Activated T-cell treated with anti-CD3 and anti-CD28 coated beads, Interleukin-2, amount 50 U/mL, for 4 hours (primary cell): ENCODE measurements around the gene PRDM10. TPM values are rescaled to one million over a fixed set of nuclear protein-coding genes. Genes with fewer than 3 reads are reported as not detected.
"Not testable (repeated sequence)": the region's sequence is repeated elsewhere in the genome, so short reads cannot be mapped to it uniquely, and the experiment has no call there.

Experiments used
- ATAC-seq, 2 donors: fragments of 200-7000 bp; cut with Tn5 transposase; one replicate each; pipeline ENCODE4 v1.10.0; 2021
- DNase-seq: peaks from one replicate; pipeline ENCODE4 v3.0.0-alpha.2; 2020
- H3K27me3 Mint-ChIP-seq: one replicate; pipeline ENCODE4 v1.8.0; 2021; ENCODE audit warnings: low read depth, mixed read lengths
- H3K36me3 Mint-ChIP-seq: one replicate; pipeline ENCODE4 v1.8.0; 2022; ENCODE audit warnings: mixed read lengths; ENCODE audit not compliant: insufficient read depth
- H3K4me1 Mint-ChIP-seq: one replicate; pipeline ENCODE4 v1.8.0; 2021; ENCODE audit warnings: low read depth, mixed read lengths
- H3K4me3 Mint-ChIP-seq: one replicate; pipeline ENCODE4 v1.8.0; 2021; ENCODE audit warnings: mild to moderate bottlenecking, moderate library complexity, mixed read lengths
- H3K9me3 Mint-ChIP-seq: one replicate; pipeline ENCODE4 v1.8.0; 2021; ENCODE audit warnings: mixed read lengths
- total RNA-seq, 3 donors: library from RNA; stranded (reverse); gene quantifications; one replicate each; pipeline ENCODE4 v1.2.1, GENCODE V29; 2021

Gene PRDM10
- total RNA-seq, 3 donors from 2014 or later = 10.1 to 13.9 (median 12.2) TPM

DNA sequence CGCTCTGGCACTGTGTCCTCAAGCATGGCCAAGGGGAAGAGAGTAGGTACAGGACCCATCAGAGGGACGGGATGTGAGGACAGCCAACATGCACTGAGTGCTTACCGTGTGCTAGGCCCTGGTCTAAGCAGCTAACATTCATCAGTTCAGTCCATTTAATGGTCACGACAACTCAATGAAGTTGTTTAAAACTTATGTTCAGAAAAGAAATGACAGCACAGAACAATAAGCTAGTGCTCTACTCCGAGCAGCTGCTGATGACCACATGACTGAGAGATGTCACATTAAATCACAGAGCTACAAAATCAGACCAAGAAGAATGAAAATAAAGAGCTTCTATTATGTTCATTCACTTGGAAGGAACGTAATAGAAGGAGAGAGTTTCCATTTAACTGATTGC is 26.3 kb downstream of the PRDM10 start:
- DNase-seq (no peak), ATAC-seq (no peak)
- H3K27me3 Mint-ChIP-seq = no peaks in the 10 kb centered on the region
- no peaks in the 10 kb centered on the region for H3K9me3 Mint-ChIP-seq
- H3K4me1 Mint-ChIP-seq = peaks cover 7% of the 10 kb centered on the region
- H3K4me3 Mint-ChIP-seq = no peak overlapping the region
- H3K36me3 Mint-ChIP-seq = peaks cover 5% of the 10 kb centered on the region

DNA sequence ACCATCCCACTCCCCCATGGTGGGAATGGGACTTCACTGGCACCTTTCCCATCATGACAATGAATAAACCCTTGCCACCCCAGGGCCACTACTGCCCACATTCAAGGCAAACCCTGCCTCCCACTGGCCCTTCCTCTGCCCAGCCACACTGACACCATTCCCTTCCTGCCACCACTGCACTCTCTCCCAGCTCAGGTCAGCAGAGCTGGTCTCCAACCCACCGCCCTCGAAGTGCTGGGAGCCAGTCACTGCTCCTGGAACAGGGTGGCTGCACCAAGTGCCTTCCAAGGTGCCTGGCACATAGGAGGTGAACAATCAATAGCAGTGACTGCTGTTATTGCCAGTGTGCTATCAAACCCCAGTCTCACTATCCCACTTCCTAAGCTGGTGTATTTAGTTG is 27.1 kb downstream of the PRDM10 start:
- DNase-seq (no peak), ATAC-seq (no peak)
- no peaks in the 10 kb centered on the region for H3K27me3 Mint-ChIP-seq
- H3K9me3 Mint-ChIP-seq = no peaks in the 10 kb centered on the region
- peaks cover 5% of the 10 kb centered on the region for H3K36me3 Mint-ChIP-seq
- no peak overlapping the region for H3K4me3 Mint-ChIP-seq
- peaks cover 6% of the 10 kb centered on the region for H3K4me1 Mint-ChIP-seq

DNA sequence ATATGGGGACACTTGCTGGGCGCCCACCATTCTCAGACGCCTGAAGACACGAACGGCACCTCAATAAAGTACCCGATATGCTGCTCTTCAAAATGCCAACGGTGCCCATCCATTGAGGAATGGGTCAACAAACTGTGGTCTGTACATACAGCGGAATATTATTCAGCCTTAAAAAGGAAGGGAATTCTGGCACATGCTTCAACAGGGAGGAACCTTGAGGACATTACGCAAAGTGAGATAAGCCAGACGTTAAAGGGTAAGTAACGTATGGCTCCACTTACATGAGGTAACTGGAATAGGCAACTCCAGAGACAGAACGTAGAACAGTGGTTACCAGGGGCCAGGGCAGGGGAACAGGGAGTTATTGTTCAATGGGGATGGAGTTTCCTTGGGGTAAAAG is 28.0 kb downstream of the PRDM10 start:
- Mint-ChIP-seq H3K9me3 (no peaks in the 10 kb centered on the region), H3K36me3 (peaks cover 8% of the 10 kb centered on the region), H3K4me3 (no peak overlapping the region), H3K4me1 (peaks cover 5% of the 10 kb centered on the region), H3K27me3 (no peaks in the 10 kb centered on the region)
- no peak for DNase-seq
- no peak for ATAC-seq

DNA sequence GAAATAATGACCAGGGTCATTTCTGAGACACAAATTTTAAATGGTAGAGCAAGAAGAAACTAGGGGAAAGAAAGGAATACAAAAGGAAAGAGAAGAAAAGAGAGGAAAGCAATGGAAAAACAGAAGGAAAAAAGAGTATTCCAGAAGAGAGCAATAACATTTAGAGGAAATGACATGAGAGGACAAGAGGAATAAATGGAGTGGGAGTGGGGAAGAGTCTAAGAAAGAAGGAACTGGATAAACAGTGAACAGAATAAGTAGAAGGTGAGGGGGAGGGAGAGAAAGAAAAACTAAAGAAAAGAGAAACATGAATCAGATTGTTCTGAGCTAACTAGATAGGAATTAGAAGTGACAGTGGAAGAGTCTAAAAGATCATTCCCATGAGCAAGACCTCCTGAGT is 28.4 kb downstream of the PRDM10 start:
- no peak for ATAC-seq
- Mint-ChIP-seq H3K27me3 (no peaks in the 10 kb centered on the region), H3K4me1 (peaks cover 5% of the 10 kb centered on the region)

DNA sequence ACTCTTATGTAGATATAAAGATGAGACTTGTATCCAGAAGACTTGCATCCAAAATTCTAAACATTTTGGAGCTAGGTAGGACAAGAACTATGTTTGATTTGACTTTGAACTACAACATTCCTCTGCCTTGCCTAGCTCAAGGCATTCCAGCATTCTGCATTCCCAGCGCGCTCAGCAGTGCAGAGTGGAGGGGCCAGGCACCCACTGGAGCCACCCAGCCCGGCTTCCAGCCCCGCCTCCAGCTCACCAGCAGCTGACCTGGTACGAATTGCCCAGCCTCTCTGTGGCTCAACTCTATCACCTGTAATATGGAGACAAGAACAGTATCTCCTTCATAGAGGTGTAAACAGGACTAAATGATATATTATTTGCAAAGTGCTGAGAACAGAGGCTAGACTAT is 28.8 kb downstream of the PRDM10 start:
- H3K4me3 Mint-ChIP-seq = no peak overlapping the region
- no peak for DNase-seq
- peaks cover 8% of the 10 kb centered on the region for H3K36me3 Mint-ChIP-seq
- ATAC-seq = no peak
- no peaks in the 10 kb centered on the region for H3K9me3 Mint-ChIP-seq
- H3K4me1 Mint-ChIP-seq = peaks cover 5% of the 10 kb centered on the region
- no peaks in the 10 kb centered on the region for H3K27me3 Mint-ChIP-seq

More for the DNA sequence above, 28.4 kb downstream of the PRDM10 start:
- H3K4me3 Mint-ChIP-seq = no peak overlapping the region
- H3K9me3 Mint-ChIP-seq = no peaks in the 10 kb centered on the region
- peaks cover 8% of the 10 kb centered on the region for H3K36me3 Mint-ChIP-seq
- no peak for DNase-seq

DNA sequence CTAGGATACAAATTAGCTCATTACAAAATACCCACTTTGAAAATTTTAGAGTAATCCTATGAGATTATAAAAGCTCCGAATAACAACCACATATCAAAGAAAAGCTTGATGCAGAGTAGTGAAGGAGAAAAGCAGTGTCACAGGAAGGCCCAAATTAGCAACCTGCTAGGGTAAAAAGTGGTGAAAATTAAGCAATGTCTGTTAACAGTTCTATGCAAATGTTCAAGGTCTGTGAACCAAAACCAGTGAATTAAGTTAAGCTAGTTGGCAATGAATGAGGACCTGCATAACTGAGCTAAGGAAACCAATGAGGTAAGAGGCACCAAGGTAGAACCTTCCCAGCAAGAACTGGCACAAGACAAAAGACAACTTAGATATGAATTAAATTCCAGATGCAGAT is 29.6 kb downstream of the PRDM10 start:
- no peaks in the 10 kb centered on the region for H3K27me3 Mint-ChIP-seq
- H3K36me3 Mint-ChIP-seq = peaks cover 6% of the 10 kb centered on the region
- DNase-seq (no peak), ATAC-seq (no peak)
- no peaks in the 10 kb centered on the region for H3K9me3 Mint-ChIP-seq
- H3K4me1 Mint-ChIP-seq = peaks cover 5% of the 10 kb centered on the region
- H3K4me3 Mint-ChIP-seq = no peak overlapping the region

DNA sequence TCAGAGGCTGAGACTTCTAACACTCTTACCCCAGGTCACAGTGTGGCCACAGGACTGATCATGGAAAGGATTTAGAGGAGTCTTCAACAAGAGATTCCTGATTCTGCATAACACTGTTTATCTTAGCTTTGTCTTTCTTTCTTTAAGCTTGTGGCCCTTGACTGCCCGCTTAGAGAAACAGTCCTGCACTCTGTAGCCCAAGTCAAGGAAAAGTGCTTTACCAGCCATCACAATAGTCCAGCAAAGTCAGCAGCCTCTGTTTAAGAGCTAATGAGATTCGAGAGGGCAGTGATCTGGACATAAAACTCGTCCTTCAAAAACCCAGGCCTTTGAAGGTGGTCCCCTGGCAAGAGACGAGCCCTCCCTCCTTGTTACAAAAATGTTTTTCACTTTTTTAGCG is 30.0 kb downstream of the PRDM10 start:
- peaks cover 5% of the 10 kb centered on the region for H3K4me1 Mint-ChIP-seq
- peaks cover 6% of the 10 kb centered on the region for H3K36me3 Mint-ChIP-seq
- no peak for DNase-seq
- H3K4me3 Mint-ChIP-seq = no peak overlapping the region
- no peaks in the 10 kb centered on the region for H3K27me3 Mint-ChIP-seq
- H3K9me3 Mint-ChIP-seq = no peaks in the 10 kb centered on the region
- ATAC-seq = no peak

DNA sequence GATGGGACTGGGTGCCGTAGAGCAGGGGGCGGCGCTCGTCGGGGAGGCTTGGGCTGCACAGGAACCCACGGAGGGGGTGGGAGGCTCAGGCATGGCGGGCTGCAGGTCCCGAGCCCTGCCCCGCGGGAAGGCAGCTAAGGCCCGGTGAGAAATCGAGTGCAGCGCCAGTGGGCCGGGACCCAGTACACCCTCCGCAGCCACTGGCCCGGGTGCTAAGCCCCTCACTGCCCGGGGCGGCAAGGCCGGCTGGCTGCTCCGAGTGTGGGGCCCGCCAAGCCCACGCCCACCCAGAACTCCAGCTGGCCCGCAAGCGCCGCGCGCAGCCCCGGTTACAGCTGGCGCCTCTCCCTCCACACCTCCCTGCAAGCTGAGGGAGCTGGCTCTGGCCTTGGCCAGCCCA is 30.8 kb downstream of the PRDM10 start:
- H3K27me3 Mint-ChIP-seq, H3K36me3 Mint-ChIP-seq, H3K9me3 Mint-ChIP-seq, H3K4me3 Mint-ChIP-seq, ATAC-seq, H3K4me1 Mint-ChIP-seq, DNase-seq: not testable (repeated sequence)

DNA sequence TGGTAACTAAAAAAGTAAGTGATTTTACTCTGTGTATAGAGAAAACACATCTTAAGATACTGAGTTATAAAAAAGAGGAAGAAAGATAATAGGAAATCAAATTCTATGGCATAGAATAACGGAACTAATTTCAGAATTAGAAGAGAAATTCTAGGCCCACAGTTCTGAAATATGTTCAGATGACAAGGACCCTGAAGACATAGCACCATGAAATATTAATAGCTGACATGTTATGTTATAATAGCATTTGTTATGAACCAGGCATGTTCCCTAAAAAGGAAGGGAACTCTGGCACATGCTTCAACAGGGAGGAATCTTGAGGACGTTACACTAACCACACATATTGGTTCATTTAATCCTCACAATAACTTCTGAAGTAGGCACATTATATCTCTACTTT is 32.7 kb downstream of the PRDM10 start:
- Mint-ChIP-seq H3K4me1 (peaks cover 10% of the 10 kb centered on the region), H3K36me3 (peaks cover 8% of the 10 kb centered on the region), H3K27me3 (no peaks in the 10 kb centered on the region), H3K4me3 (no peak overlapping the region), H3K9me3 (no peaks in the 10 kb centered on the region)
- no peak for ATAC-seq
- no peak for DNase-seq

DNA sequence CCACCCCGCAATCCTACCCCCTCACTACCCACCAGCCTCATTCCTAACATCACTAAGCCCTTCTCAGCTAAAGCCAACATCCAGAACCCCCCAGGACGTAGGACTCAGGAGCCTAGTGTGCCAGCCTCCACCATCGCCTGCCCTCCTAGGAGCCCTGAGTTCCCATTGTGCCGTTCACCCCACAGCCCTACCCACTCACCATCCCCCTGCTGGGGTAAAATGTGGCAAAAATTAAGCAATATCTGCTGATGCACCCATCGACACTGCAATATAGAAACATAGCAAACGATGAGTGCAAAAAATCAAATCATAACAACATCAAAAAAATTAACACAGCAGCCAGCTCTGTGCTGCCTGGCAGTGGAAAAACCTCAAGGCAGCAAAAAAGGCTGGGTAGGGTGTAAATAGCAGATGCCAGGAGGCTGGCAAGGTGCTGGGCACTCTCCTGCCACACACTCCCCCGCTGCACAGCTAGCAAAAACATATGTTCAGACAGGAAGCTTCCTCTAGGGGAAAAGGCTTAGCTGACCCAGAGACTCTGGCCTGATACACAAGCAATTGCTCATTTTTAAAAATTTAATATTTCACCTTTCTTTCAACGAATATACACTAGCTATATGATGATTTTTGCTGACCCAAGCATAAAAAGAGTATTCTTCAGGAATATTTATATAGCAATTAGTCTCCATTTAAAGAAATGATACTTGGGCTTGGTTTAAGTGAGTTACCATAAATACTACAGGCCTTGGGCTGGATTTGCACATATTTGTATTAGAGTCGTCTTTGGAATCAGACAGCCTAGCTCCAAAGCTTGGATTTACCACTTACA is 33.8 kb downstream of the PRDM10 start:
- no peaks in the 10 kb centered on the region for H3K27me3 Mint-ChIP-seq
- DNase-seq = no peak
- H3K9me3 Mint-ChIP-seq = no peaks in the 10 kb centered on the region
- ATAC-seq = no peak
- H3K36me3 Mint-ChIP-seq = peaks cover 5% of the 10 kb centered on the region
- H3K4me3 Mint-ChIP-seq = no peak overlapping the region
- H3K4me1 Mint-ChIP-seq = peaks cover 11% of the 10 kb centered on the region

DNA sequence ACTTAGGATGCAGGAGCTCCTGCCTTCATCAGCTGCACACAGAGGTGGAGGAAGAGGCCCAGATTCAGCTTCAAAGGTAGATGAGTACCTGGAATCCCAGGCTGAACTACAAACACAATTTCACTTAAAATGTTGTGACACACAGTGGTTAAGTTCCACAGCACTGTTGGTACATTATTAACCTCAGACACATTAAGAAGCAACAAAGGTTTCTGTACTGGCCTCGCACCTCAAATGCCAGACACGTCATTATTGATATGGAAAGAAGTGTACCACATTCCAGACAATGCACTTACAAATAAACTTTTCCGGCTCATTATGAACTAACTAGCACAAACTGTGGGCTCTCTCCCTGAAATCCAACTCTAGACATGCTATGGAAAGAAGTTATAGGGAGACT is 34.6 kb downstream of the PRDM10 start:
- Mint-ChIP-seq H3K27me3 (no peaks in the 10 kb centered on the region), H3K9me3 (no peaks in the 10 kb centered on the region), H3K4me1 (peaks cover 8% of the 10 kb centered on the region), H3K36me3 (peaks cover 5% of the 10 kb centered on the region), H3K4me3 (no peak overlapping the region)
- no peak for DNase-seq
- ATAC-seq = no peak

DNA sequence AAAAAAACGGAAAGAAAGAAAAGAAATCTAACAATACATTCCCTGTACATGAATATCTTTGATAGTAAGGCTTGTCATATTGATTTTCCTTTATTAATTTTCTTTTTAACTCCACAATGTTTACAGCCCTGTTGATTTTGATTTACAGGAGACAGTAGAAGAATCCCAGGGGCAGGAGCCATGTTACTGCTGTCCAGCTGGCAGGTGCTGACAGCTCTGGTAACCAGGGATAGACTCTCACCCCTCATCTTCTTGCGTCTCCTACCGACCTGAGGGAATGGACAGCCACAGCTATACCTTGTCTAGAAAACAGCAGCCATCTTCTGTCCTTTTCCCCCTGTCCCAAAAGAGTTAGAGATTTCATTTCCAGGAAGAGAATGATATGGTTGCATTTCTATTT is 37.4 kb downstream of the PRDM10 start:
- ATAC-seq = no peak
- Mint-ChIP-seq H3K27me3 (no peaks in the 10 kb centered on the region), H3K9me3 (no peaks in the 10 kb centered on the region), H3K4me1 (peaks cover 8% of the 10 kb centered on the region), H3K36me3 (peaks cover 7% of the 10 kb centered on the region), H3K4me3 (no peak overlapping the region)
- DNase-seq = no peak

DNA sequence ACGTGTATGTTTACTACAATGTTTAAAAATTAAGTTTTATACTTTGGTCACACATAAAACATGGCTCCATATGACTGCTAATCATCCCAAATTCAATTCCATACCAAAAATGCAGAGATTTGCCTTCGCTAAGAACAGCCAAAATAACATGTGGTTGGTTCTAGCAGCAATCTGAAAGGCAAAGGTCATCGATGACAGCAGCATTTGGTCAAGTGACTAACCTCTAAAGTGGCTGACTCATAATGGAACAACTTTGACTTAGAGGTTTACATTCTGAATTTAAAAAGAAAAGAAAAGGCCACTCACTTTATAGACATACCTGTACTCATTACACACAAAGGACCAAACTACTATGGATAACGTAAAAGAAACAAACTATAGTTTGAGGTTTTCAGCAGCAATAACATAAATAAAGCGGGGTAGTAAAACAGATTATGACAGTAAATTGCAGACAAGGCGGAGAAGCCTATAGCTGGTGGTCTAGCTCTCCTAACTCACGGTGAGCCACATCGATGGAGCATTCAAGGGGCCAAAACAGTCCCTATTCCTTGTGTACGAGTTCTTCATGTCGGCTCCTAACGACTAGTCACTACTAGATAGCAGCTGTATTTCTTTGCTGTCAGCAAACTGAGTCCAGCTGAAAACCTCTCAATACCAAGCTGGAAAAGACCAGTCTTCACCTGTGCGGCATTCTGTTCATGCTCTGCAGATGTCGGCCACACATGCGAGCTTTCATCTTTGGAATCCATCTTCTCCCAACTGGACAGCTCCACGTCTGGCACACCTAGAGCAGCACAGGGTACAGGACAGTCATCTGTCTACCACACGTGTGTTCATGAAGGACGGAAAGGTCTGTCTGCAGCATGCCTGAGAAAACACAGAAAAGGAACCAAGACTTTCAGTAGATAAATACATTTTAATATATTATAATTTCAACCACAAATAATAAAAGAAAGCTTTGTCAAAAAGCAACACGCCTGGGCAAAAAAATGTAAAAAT is 42.1 kb downstream of the PRDM10 start:
- peaks cover 3% of the 10 kb centered on the region for H3K4me1 Mint-ChIP-seq
- DNase-seq = no peak
- H3K36me3 Mint-ChIP-seq = peaks cover 20% of the 10 kb centered on the region
- H3K9me3 Mint-ChIP-seq = no peaks in the 10 kb centered on the region
- ATAC-seq = peak; percentile 40 to 43
- no peak overlapping the region for H3K4me3 Mint-ChIP-seq
- H3K27me3 Mint-ChIP-seq = no peaks in the 10 kb centered on the region

DNA sequence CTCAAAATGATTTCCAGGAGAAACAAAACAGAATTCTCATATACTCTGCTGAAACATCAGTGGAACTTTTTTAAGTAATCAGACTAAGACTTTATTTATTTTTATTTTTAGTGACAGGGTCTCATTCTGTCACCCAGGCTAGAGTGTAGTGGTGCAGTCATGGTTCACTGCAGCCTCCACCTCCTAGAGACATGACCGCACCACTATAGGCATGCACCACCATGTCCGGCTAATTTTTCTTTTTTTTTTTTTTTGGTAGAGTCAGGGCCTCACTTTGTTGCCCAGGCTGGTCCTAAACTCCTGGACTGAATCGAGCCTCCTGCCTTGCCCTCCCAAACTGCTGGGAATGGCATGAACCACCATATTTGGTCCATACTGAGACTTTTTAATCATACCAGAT is 42.9 kb downstream of the PRDM10 start:
- ATAC-seq (no peak), DNase-seq (no peak)
- Mint-ChIP-seq H3K4me3 (no peak overlapping the region), H3K36me3 (peaks cover 25% of the 10 kb centered on the region), H3K27me3 (no peaks in the 10 kb centered on the region), H3K9me3 (no peaks in the 10 kb centered on the region), H3K4me1 (peaks cover 3% of the 10 kb centered on the region)
